Transverse colon (tissue), 4 donors: ENCODE measurements around the gene COL8A1. TPM values are rescaled to one million over a fixed set of nuclear protein-coding genes. Genes with fewer than 3 reads are reported as not detected.

Experiments
- DNase-seq: peaks from one replicate; pipeline ENCODE4 v3.0.0-alpha.2; 2019
- H3K27ac ChIP-seq, 4 donors: fragments of 200-600 bp; sonication (generic); 2 replicates each; pipeline ENCODE4 v1.5.1; 2016 to 2018; ENCODE audit warnings: inconsistent platforms in 4 of 4
- H3K27me3 ChIP-seq: fragments of 200-600 bp; sonication (generic); 2 replicates; pipeline ENCODE4 v1.5.1; 2017; ENCODE audit warnings: inconsistent platforms
- H3K36me3 ChIP-seq, 4 donors: fragments of 200-600 bp; sonication (generic); 2 replicates each; pipeline ENCODE4 v1.5.1; 2017 to 2019; ENCODE audit warnings: inconsistent platforms in 4 of 4
- H3K4me1 ChIP-seq, 4 donors: fragments of 200-600 bp; sonication (generic); 2 replicates each; pipeline ENCODE4 v1.5.1; 2017 to 2020; ENCODE audit warnings: inconsistent platforms in 4 of 4
- H3K4me3 ChIP-seq, 4 donors: fragments of 200-600 bp; sonication (generic); 1 replicate in 1 of 4; 2 replicates in 3 of 4; pipeline versions ENCODE4 v1.5.1 to v1.6.1; 2017 to 2019; ENCODE audit warnings: inconsistent platforms in 4 of 4
- H3K9me3 ChIP-seq, 2 donors: fragments of 200-600 bp; sonication (generic); 2 replicates each; pipeline ENCODE4 v1.5.1; 2017 to 2019; ENCODE audit warnings: inconsistent platforms in 2 of 2
- EP300 ChIP-seq: sonication (generic); formaldehyde crosslinking; IDR thresholded peaks from one replicate; pipeline ENCODE4 v1.6.1; 2017; ENCODE audit warnings: antibody characterized with exemption, low read depth
- POLR2A ChIP-seq: fragments of 450-650 bp; IDR thresholded peaks from one replicate; pipeline ENCODE4 v1.6.1; 2016; ENCODE audit warnings: antibody characterized with exemption, mild to moderate bottlenecking, moderate library complexity
- POLR2AphosphoS5 ChIP-seq, 3 donors: sonication (generic); formaldehyde crosslinking; IDR thresholded peaks; one replicate each; pipeline ENCODE4 v1.6.1; 2016; ENCODE audit warnings: antibody characterized with exemption in 3 of 3
- WGBS, 2 donors: methylation state at CpG; one replicate each; pipeline ENCODE4 v1.1.5; 2018; ENCODE audit warnings: low coverage in 1 of 2; 5-methylcytosine and 5-hydroxymethylcytosine counted together
- in situ Hi-C, 4 donors: fragments of 200-750 bp; cut with MboI; loops; one replicate each; pipeline versions ENCODE4 v1.15.0 to v1.15.1; 2017; ENCODE audit warnings: low sequenced_read_pairs in 3 of 4, low pct_ligation_motif_present in 1 of 4, low pct_unique_long_range_greater_than_20kb in 1 of 4
- intact Hi-C: fragments of 100-400 bp; cut with DNase I; formaldehyde crosslinking; loops from one replicate; pipeline ENCODE4 v1.15.1; 2023; ENCODE audit warnings: low total_unique reads
- total RNA-seq, 4 donors: library from RNA; depleted of rRNA; stranded (reverse); fragments of >200 nt; gene quantifications; one replicate each; pipeline ENCODE4 v1.1.0, GENCODE V29; 2016
- TF ChIP-seq, protein P1 (sequence below), 5 experiments: fragments of 200-600 bp in 3 of 5; fragments of 450-650 bp in 2 of 5; sonication (generic) in 3 of 5; IDR thresholded peaks; 1 replicate in 2 of 5; 2 replicates in 3 of 5; pipeline ENCODE4 v1.5.1; 2016 to 2017; ENCODE audit warnings: antibody characterized with exemption in 5 of 5, inconsistent platforms in 3 of 5, mild to moderate bottlenecking in 2 of 5, moderate library complexity in 1 of 5

Gene COL8A1
- total RNA-seq, 4 donors from 2014 or later: 1.5 to 10.5 (median 3.7) TPM

DNA sequence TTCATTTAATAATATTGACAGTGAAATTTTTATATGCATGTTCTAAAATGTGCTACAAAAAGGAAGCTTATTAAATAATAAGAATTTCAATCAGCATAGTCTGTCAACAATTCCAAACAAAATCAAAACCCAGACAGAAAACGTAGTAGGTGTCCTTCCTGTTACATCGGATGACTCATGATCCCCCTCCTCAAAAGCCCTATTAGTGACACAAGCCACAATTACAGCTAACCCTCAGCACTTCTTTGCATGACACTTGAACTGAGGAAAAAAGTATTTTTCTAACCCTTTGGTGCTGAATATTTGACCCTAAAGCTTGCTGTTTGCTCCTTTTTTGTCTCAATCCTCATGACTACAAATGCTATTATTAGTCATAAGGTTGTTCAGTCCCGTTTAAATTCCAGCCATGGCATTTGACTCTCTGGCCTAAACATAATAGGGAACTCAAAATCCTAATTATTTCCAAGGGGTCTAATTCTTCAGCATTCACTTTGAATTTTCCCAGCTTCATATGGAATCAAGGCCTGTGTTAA lies 78.1 kb downstream of the COL8A1 start:
- Histone ChIP-seq H3K36me3 (no peaks in the 10 kb centered on the region), H3K4me1 (peaks cover 0 to 4% (median 0%) of the 10 kb centered on the region in 4 donors), H3K9me3 (no peaks in the 10 kb centered on the region), H3K27ac (no peak overlapping the region), H3K4me3 (no peak overlapping the region), H3K27me3 (no peaks in the 10 kb centered on the region)
- TF ChIP-seq POLR2A (no peak), POLR2AphosphoS5 (IDR thresholded peaks at IDR 0.05) (no peak), EP300 (no peak)
- TF ChIP-seq, protein P1, sequence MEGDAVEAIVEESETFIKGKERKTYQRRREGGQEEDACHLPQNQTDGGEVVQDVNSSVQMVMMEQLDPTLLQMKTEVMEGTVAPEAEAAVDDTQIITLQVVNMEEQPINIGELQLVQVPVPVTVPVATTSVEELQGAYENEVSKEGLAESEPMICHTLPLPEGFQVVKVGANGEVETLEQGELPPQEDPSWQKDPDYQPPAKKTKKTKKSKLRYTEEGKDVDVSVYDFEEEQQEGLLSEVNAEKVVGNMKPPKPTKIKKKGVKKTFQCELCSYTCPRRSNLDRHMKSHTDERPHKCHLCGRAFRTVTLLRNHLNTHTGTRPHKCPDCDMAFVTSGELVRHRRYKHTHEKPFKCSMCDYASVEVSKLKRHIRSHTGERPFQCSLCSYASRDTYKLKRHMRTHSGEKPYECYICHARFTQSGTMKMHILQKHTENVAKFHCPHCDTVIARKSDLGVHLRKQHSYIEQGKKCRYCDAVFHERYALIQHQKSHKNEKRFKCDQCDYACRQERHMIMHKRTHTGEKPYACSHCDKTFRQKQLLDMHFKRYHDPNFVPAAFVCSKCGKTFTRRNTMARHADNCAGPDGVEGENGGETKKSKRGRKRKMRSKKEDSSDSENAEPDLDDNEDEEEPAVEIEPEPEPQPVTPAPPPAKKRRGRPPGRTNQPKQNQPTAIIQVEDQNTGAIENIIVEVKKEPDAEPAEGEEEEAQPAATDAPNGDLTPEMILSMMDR (IDR thresholded peaks at IDR 0.05): no peak
- DNase-seq: no peak
- in situ Hi-C loops (no loop called here), intact Hi-C loops (no loop called here)
- 58 to 67% methylated on average over 3 of the region's 3 CpGs for WGBS, 2 donors

- H3K36me3 ChIP-seq: no peaks in the 10 kb centered on the region
- DNase-seq: peak; percentile 18
- H3K4me3 ChIP-seq: no peak overlapping the region
- TF ChIP-seq EP300: no peak
- no peak for TF ChIP-seq POLR2A
- no peak for TF ChIP-seq POLR2AphosphoS5 (IDR thresholded peaks at IDR 0.05)
- TF ChIP-seq, protein P1 (IDR thresholded peaks at IDR 0.05): no peak
- intact Hi-C loops (no loop called here), in situ Hi-C loops (no loop called here)
- H3K27ac ChIP-seq: no peak overlapping the region
- 41 to 48% methylated on average over 5 to 8 of the region's 8 CpGs for WGBS, 2 donors
- no peaks in the 10 kb centered on the region for H3K9me3 ChIP-seq
- H3K27me3 ChIP-seq: no peaks in the 10 kb centered on the region
- H3K4me1 ChIP-seq: peaks cover 0 to 4% (median 0%) of the 10 kb centered on the region in 4 donors
Observed at GRCh38 chr3:99720985-99721632, 82.7 kb downstream of the COL8A1 start.

- H3K36me3 ChIP-seq: no peaks in the 10 kb centered on the region
- no peaks in the 10 kb centered on the region for H3K9me3 ChIP-seq
- in situ Hi-C loops: no loop called here
- H3K27ac ChIP-seq: no peak overlapping the region
- intact Hi-C loops: no loop called here
- no peaks in the 10 kb centered on the region for H3K27me3 ChIP-seq
- H3K4me3 ChIP-seq: no peak overlapping the region
- H3K4me1 ChIP-seq: peaks cover 0 to 4% (median 0%) of the 10 kb centered on the region in 4 donors
- 71 to 72% methylated on average over 2 of the region's 2 CpGs for WGBS, 2 donors
- no peak for TF ChIP-seq POLR2AphosphoS5 (IDR thresholded peaks at IDR 0.05)
- TF ChIP-seq EP300: no peak
- TF ChIP-seq, protein P1 (IDR thresholded peaks at IDR 0.05): no peak
- TF ChIP-seq POLR2A: no peak
- DNase-seq: no peak
Observed at GRCh38 chr3:99721633-99722007, 83.2 kb downstream of the COL8A1 start.

GRCh38 chr3:99724276-99724675 lies 85.9 kb downstream of the COL8A1 start:
- Histone ChIP-seq H3K27ac (no peak overlapping the region), H3K9me3 (no peaks in the 10 kb centered on the region), H3K36me3 (no peaks in the 10 kb centered on the region), H3K4me1 (peaks cover 0 to 4% (median 0%) of the 10 kb centered on the region in 4 donors), H3K4me3 (no peak overlapping the region), H3K27me3 (no peaks in the 10 kb centered on the region)
- no peak for DNase-seq
- WGBS, 2 donors: 28% methylated on average over 1 of the region's 1 CpG; no CpG with 5 or more reads in 1 of the 2 donors
- intact Hi-C loops (no loop called here), in situ Hi-C loops (no loop called here)
- TF ChIP-seq, protein P1 (IDR thresholded peaks at IDR 0.05): no peak
- no peak for TF ChIP-seq EP300
- no peak for TF ChIP-seq POLR2A
- no peak for TF ChIP-seq POLR2AphosphoS5 (IDR thresholded peaks at IDR 0.05)
